CD4-positive, alpha-beta T cell (primary cell): ENCODE data around the gene OR10H1. TPM values are rescaled to one million over a fixed set of nuclear protein-coding genes. Genes with fewer than 3 reads are reported as not detected.
"Not testable (repeated sequence)": the region's sequence is repeated elsewhere in the genome, so short reads cannot be mapped to it uniquely, and the experiment has no call there.

Source experiments
- ATAC-seq: fragments of 200-7000 bp; cut with Tn5 transposase; one replicate; pipeline ENCODE4 v1.10.0; 2022; ENCODE audit warnings: mild to moderate bottlenecking; ENCODE audit not compliant: poor library complexity
- CTCF ChIA-PET: fragments of 350-600 bp; sonication (Branson Sonifier 250); formaldehyde crosslinking; loops from one replicate; lab custom pipeline; 2021; ENCODE audit warnings: antibody characterized with exemption, inconsistent platforms; lab: Charles Lee
- POLR2A ChIA-PET: fragments of 350-600 bp; sonication (Branson Sonifier 250); formaldehyde crosslinking; loops from one replicate; lab custom pipeline; 2021; ENCODE audit warnings: antibody characterized with exemption, inconsistent platforms; lab: Charles Lee
- DNase-seq, 14 experiments: peaks; one replicate each; pipeline ENCODE4 v3.0.0-alpha.2; 2013 to 2020; ENCODE audit warnings: mixed read lengths in 2 of 14
- H3K27ac ChIP-seq, 2 donors: one replicate each; pipeline versions ENCODE4 v1.5.1 to v1.7.0; 2013; ENCODE audit warnings: low read length in 2 of 2, low read depth in 1 of 2, mild to moderate bottlenecking in 1 of 2
- H3K27me3 ChIP-seq, 2 experiments: 1 replicate in 1 of 2; 2 replicates in 1 of 2; pipeline versions ENCODE4 v1.6.1 to v1.7.0; 2013; ENCODE audit warnings: low read length in 2 of 2, control low read depth in 1 of 2, mild to moderate bottlenecking in 1 of 2, moderate library complexity in 1 of 2; ENCODE audit not compliant: insufficient read depth in 2 of 2, control insufficient read depth in 1 of 2
- H3K36me3 ChIP-seq: one replicate; pipeline ENCODE4 v1.6.1; 2013; ENCODE audit warnings: low read length, control low read depth; ENCODE audit not compliant: insufficient read depth
- H3K4me1 ChIP-seq: one replicate; pipeline ENCODE4 v1.6.1; 2013; ENCODE audit warnings: low read length, control low read depth; ENCODE audit not compliant: insufficient read depth
- H3K4me3 ChIP-seq: one replicate; pipeline ENCODE4 v1.5.1; 2013; ENCODE audit warnings: mild to moderate bottlenecking, low read length, moderate library complexity
- H3K9me3 ChIP-seq, 2 experiments: 1 replicate in 1 of 2; 2 replicates in 1 of 2; pipeline versions ENCODE4 v1.6.1 to v1.7.0; 2013; ENCODE audit warnings: low read length in 2 of 2, mild to moderate bottlenecking in 2 of 2, control low read depth in 1 of 2, moderate library complexity in 1 of 2; ENCODE audit not compliant: control insufficient read depth in 1 of 2, insufficient read depth in 1 of 2
- H3K27ac Mint-ChIP-seq: one replicate; pipeline ENCODE4 v1.8.0; 2020; ENCODE audit warnings: mixed read lengths
- H3K27me3 Mint-ChIP-seq: one replicate; pipeline ENCODE4 v1.8.0; 2021; ENCODE audit warnings: mixed read lengths
- H3K36me3 Mint-ChIP-seq: one replicate; pipeline ENCODE4 v1.8.0; 2021; ENCODE audit warnings: low read depth, mixed read lengths
- H3K4me1 Mint-ChIP-seq: one replicate; pipeline ENCODE4 v1.8.0; 2021; ENCODE audit warnings: low read depth, mixed read lengths
- H3K4me3 Mint-ChIP-seq: one replicate; pipeline ENCODE4 v1.8.0; 2020; ENCODE audit warnings: mild to moderate bottlenecking, mixed read lengths
- H3K9me3 Mint-ChIP-seq: one replicate; pipeline ENCODE4 v1.8.0; 2020; ENCODE audit warnings: mixed read lengths
- CTCF ChIP-seq: fragments of 200-600 bp; IDR thresholded peaks from one replicate; pipeline ENCODE4 v1.8.0; 2022; ENCODE audit warnings: antibody characterized with exemption, mild to moderate bottlenecking
- intact Hi-C, 2 experiments: fragments of 100-400 bp; cut with DNase I in 1 of 2; cut with micrococcal nuclease in 1 of 2; formaldehyde crosslinking; loops; one replicate each; pipeline versions ENCODE4 v1.15.1 to v1.9.0; 2023 to 2025; cut with DNase I, micrococcal nuclease
- total RNA-seq, 174 experiments: library from RNA in 2 of 174; stranded (reverse) in 2 of 174; gene quantifications; one replicate each; pipeline ENCODE4 v1.2.3 and lab custom pipeline; 2021 to 2026

OR10H1 gene
- total RNA-seq, 2 experiments from 2014 or later, result 0.08 TPM; not detected in 1

DNA sequence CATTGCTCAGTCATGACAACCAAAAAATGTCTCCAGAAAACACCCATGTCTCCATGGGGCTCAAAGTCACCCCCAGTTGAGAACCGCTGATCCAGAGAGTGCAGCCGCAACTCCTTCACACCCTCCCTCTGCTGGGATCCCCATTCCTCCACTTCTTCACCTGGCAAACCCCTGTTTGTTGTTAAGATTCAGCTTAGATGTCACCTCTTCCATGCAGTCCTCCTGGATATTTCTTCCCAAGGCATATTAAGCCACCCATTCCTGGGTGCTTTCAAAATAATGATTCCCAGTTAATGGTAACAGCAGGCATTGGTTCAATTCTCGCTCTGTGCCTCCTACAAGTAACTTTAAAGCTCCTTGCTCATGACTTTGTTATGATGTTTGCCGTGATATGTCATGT lies 4.0 kb downstream of the OR10H1 start:
- H3K9me3 ChIP-seq, result no peaks in the 10 kb centered on the region
- Mint-ChIP-seq H3K27ac (no peak overlapping the region), H3K9me3 (no peaks in the 10 kb centered on the region), H3K27me3 (peaks cover 17% of the 10 kb centered on the region), H3K4me1 (peaks cover 10% of the 10 kb centered on the region), H3K36me3 (no peaks in the 10 kb centered on the region), H3K4me3 (no peak overlapping the region)
- no peak for TF ChIP-seq CTCF
- ATAC-seq, result no peak
- ChIA-PET POLR2A (interaction anchor here (1.2 kb wide), 1 partner anchor 26 kb away, joined by 3 read pairs; no protein-coding TSS in a partner anchor), CTCF (interaction anchor here (0.9 to 1.1 kb wide), 3 partner anchors 57 to 230 kb away, joined by 5 to 7 read pairs (median 6); no protein-coding TSS in a partner anchor)
- H3K27ac ChIP-seq, result no peak overlapping the region
- H3K4me1 ChIP-seq, result peaks cover 8% of the 10 kb centered on the region
- H3K4me3 ChIP-seq, result no peak overlapping the region
- intact Hi-C loops, result no loop called here
- no peak for DNase-seq
- H3K27me3 ChIP-seq, result no peaks in the 10 kb centered on the region
- H3K36me3 ChIP-seq, result no peaks in the 10 kb centered on the region

DNA sequence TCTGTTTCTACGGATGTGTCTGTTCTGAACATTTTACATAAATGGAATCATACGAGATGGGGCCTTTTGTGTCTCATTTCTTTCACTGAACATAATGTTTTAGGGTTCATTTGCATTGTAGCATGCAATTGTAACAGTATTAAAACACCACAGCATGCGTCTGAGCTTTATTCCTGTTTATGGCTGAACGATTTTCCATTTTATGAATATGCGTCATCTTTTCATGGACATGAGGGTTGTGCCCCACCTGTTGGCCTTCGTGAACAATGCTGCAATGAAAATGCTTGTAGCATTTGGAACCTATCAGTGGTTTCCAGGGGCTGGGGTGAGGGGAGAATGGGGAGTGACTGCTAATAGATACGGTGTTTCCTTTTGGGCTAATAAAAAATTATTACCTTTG lies 5.1 kb downstream of the OR10H1 start:
- peaks cover 17% of the 10 kb centered on the region for H3K27me3 Mint-ChIP-seq
- H3K4me1 ChIP-seq, result peaks cover 8% of the 10 kb centered on the region
- DNase-seq (no peak), ATAC-seq (no peak)
- H3K36me3 Mint-ChIP-seq, result no peaks in the 10 kb centered on the region
- ChIA-PET POLR2A (no interaction called here), CTCF (no interaction called here)
- H3K36me3 ChIP-seq, result no peaks in the 10 kb centered on the region
- no peak overlapping the region for H3K27ac ChIP-seq
- H3K27me3 ChIP-seq, result no peaks in the 10 kb centered on the region
- H3K9me3 Mint-ChIP-seq, result no peaks in the 10 kb centered on the region
- TF ChIP-seq CTCF, result no peak
- no peak overlapping the region for H3K27ac Mint-ChIP-seq
- H3K9me3 ChIP-seq, result no peaks in the 10 kb centered on the region
- intact Hi-C loops, result no loop called here
- H3K4me3 Mint-ChIP-seq, result no peak overlapping the region
- no peak overlapping the region for H3K4me3 ChIP-seq
- peaks cover 10% of the 10 kb centered on the region for H3K4me1 Mint-ChIP-seq

DNA sequence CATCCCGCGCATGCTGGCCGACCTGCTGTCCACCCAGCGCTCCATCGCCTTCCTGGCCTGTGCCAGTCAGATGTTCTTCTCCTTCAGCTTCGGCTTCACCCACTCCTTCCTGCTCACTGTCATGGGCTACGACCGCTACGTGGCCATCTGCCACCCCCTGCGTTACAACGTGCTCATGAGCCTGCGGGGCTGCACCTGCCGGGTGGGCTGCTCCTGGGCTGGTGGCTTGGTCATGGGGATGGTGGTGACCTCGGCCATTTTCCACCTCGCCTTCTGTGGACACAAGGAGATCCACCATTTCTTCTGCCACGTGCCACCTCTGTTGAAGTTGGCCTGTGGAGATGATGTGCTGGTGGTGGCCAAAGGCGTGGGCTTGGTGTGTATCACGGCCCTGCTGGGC lies 21.2 kb downstream of the OR10H1 start:
- DNase-seq, H3K4me3 ChIP-seq, H3K9me3 ChIP-seq, H3K4me1 ChIP-seq, H3K4me1 Mint-ChIP-seq, intact Hi-C loops, H3K27ac Mint-ChIP-seq, ATAC-seq, POLR2A ChIA-PET, H3K4me3 Mint-ChIP-seq, H3K27ac ChIP-seq, H3K9me3 Mint-ChIP-seq, H3K36me3 Mint-ChIP-seq, H3K36me3 ChIP-seq, CTCF ChIA-PET, H3K27me3 ChIP-seq: not testable (repeated sequence)
- H3K27me3 Mint-ChIP-seq, result peaks cover 32% of the 10 kb centered on the region

DNA sequence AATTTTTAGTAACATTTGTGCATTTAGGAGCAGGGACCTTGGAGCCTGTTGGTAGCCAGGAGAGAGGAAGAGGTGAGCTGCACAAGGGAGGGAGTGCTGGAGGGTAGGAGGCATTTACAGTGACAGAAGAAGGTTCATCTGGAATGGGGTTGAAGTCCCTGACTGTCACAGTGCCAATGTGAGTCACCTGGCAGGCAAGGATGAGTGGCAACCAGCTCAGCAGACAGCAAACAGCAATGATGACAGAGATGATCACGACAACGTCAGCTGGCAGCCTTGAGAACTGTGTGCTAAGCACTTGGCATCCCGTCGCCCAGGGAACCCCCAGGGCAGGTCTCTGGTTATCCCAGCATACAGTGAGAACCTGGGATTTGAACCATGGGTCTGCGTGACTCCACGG lies 25.4 kb downstream of the OR10H1 start:
- no peaks in the 10 kb centered on the region for H3K36me3 Mint-ChIP-seq
- POLR2A ChIA-PET, result no interaction called here
- no peak overlapping the region for H3K27ac Mint-ChIP-seq
- peaks cover 6 to 9% of the 10 kb centered on the region in 2 experiments for H3K27me3 ChIP-seq
- CTCF ChIA-PET, result no interaction called here
- no peak overlapping the region for H3K4me3 Mint-ChIP-seq
- H3K9me3 ChIP-seq, result no peaks in the 10 kb centered on the region
- no peak overlapping the region for H3K4me3 ChIP-seq
- H3K27me3 Mint-ChIP-seq, result peaks cover 37% of the 10 kb centered on the region
- ATAC-seq, result no peak
- H3K9me3 Mint-ChIP-seq, result no peaks in the 10 kb centered on the region
- no peak for DNase-seq
- H3K36me3 ChIP-seq, result no peaks in the 10 kb centered on the region
- no peaks in the 10 kb centered on the region for H3K4me1 Mint-ChIP-seq
- intact Hi-C loops, result no loop called here
- H3K27ac ChIP-seq, result no peak overlapping the region
- TF ChIP-seq CTCF, result no peak
- H3K4me1 ChIP-seq, result no peaks in the 10 kb centered on the region
